ENCODE measurements around the gene IL17RA. TPM values are rescaled to one million over a fixed set of nuclear protein-coding genes. Genes with fewer than 3 reads are reported as not detected.

The IL17RA gene
- total and polyA plus RNA-seq, 4 donors = 9.0 to 45.1 (median 22.6) TPM

DNA sequence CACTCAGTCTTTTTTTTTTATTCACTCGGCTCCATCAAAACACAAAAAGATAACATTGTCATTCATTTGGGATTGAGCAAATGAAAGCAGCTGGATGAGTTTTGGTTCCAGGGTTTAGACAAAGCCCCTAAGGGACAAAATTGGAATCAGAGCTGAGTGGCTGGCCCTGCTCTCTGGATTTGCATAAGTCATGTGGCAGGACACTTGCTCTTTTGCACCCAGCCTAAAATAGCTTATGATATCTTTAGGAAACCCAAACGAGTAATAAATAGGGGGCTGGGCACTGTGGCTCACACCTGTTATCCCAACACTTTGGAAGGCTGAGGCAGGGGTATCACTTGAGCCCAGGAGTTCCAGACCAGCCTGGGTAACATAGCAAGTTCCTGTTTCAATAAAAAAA lies 47.3 kb downstream of the IL17RA start:
- H3K36me3 ChIP-seq (ENCODE audit: control insufficient read depth in 4 of 4, insufficient read depth in 4 of 4, low read length in 4 of 4) = peaks cover 0 to 13% (median 0%) of the 10 kb centered on the region in 4 donors
- TF ChIP-seq CTCF (IDR thresholded peaks at IDR 0.05; ENCODE audit: control extremely low read depth, extremely low read depth) = no peak
- WGBS, 2 donors = 49 to 57% methylated on average over 2 of the region's 2 CpGs
- H3K27me3 ChIP-seq (ENCODE audit: control insufficient read depth in 3 of 3, insufficient read depth in 3 of 3, low read length in 2 of 3) = no peaks in the 10 kb centered on the region
- H3K9ac ChIP-seq (ENCODE audit: insufficient read depth in 1 of 2, low read length in 2 of 2) = no peak overlapping the region
- ATAC-seq (ENCODE audit: insufficient read depth, low FRiP score) (no peak), DNase-seq (no peak)
- no peak overlapping the region for H3K4me3 ChIP-seq
- H3K4me1 ChIP-seq (ENCODE audit: control insufficient read depth in 5 of 5, insufficient read depth in 5 of 5, low read length in 5 of 5) = no peaks in the 10 kb centered on the region
- H3K27ac ChIP-seq (ENCODE audit: low read depth in 1 of 2, low read length in 1 of 2) = no peak overlapping the region
- no peaks in the 10 kb centered on the region for H3K9me3 ChIP-seq (ENCODE audit: control insufficient read depth in 4 of 4, insufficient read depth in 3 of 4, low read length in 3 of 4)

GRCh38 chr22:17133137-17133536 lies 48.3 kb downstream of the IL17RA start:
- no peaks in the 10 kb centered on the region for H3K4me1 ChIP-seq (ENCODE audit: control insufficient read depth in 5 of 5, insufficient read depth in 5 of 5, low read length in 5 of 5)
- H3K36me3 ChIP-seq (ENCODE audit: control insufficient read depth in 4 of 4, insufficient read depth in 4 of 4, low read length in 4 of 4) = peaks cover 0 to 20% (median 5%) of the 10 kb centered on the region in 4 donors
- TF ChIP-seq CTCF (IDR thresholded peaks at IDR 0.05; ENCODE audit: control extremely low read depth, extremely low read depth) = no peak
- WGBS, 2 donors = 93 to 94% methylated on average over 7 of the region's 7 CpGs
- H3K4me3 ChIP-seq = no peak overlapping the region
- no peaks in the 10 kb centered on the region for H3K27me3 ChIP-seq (ENCODE audit: control insufficient read depth in 3 of 3, insufficient read depth in 3 of 3, low read length in 2 of 3)
- H3K9me3 ChIP-seq (ENCODE audit: control insufficient read depth in 4 of 4, insufficient read depth in 3 of 4, low read length in 3 of 4) = no peaks in the 10 kb centered on the region
- H3K27ac ChIP-seq (ENCODE audit: low read depth in 1 of 2, low read length in 1 of 2) = no peak overlapping the region
- no peak overlapping the region for H3K9ac ChIP-seq (ENCODE audit: insufficient read depth in 1 of 2, low read length in 2 of 2)
- ATAC-seq (ENCODE audit: insufficient read depth, low FRiP score) = no peak
- DNase-seq = no peak

- Histone ChIP-seq H3K27me3 (ENCODE audit: control insufficient read depth in 3 of 3, insufficient read depth in 3 of 3, low read length in 2 of 3) (no peaks in the 10 kb centered on the region), H3K27ac (ENCODE audit: low read depth in 1 of 2, low read length in 1 of 2) (no peak overlapping the region), H3K4me3 (no peak overlapping the region), H3K9me3 (ENCODE audit: control insufficient read depth in 4 of 4, insufficient read depth in 3 of 4, low read length in 3 of 4) (no peaks in the 10 kb centered on the region), H3K4me1 (ENCODE audit: control insufficient read depth in 5 of 5, insufficient read depth in 5 of 5, low read length in 5 of 5) (no peaks in the 10 kb centered on the region), H3K36me3 (ENCODE audit: control insufficient read depth in 4 of 4, insufficient read depth in 4 of 4, low read length in 4 of 4) (peaks cover 5 to 30% (median 6%) of the 10 kb centered on the region in 4 donors), H3K9ac (ENCODE audit: insufficient read depth in 1 of 2, low read length in 2 of 2) (no peak overlapping the region)
- 82 to 95% methylated on average over 15 of the region's 15 CpGs for WGBS, 2 donors
- TF ChIP-seq CTCF (IDR thresholded peaks at IDR 0.05; ENCODE audit: control extremely low read depth, extremely low read depth) = no peak
- DNase-seq (no peak), ATAC-seq (ENCODE audit: insufficient read depth, low FRiP score) (no peak)
Measured at GRCh38 chr22:17135153-17135760, 50.5 kb downstream of the IL17RA start.

DNA sequence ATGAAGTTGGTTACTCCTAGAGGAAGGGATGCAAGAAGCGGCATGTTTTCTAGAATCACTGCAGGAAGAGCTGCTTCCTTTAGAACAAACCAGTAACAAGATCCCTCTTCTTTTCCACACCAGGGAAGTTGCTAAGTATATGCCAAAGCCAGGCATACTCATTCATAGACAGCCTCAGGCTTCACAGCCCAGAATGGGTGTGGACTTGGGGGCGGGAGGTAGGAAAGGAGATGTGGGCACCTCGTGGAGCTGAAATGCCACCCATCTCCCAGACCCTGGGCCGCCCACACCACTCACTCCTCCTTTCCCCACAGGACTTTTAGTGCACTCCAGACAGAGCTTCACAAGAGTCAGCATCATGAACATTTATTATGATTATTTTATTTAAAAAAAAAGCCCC lies 52.4 kb downstream of the IL17RA start:
- Histone ChIP-seq H3K4me3 (no peak overlapping the region), H3K27ac (ENCODE audit: low read depth in 1 of 2, low read length in 1 of 2) (no peak overlapping the region), H3K36me3 (ENCODE audit: control insufficient read depth in 4 of 4, insufficient read depth in 4 of 4, low read length in 4 of 4) (peaks cover 5 to 44% (median 7%) of the 10 kb centered on the region in 4 donors), H3K9me3 (ENCODE audit: control insufficient read depth in 4 of 4, insufficient read depth in 3 of 4, low read length in 3 of 4) (no peaks in the 10 kb centered on the region), H3K4me1 (ENCODE audit: control insufficient read depth in 5 of 5, insufficient read depth in 5 of 5, low read length in 5 of 5) (peaks cover 0 to 11% (median 0%) of the 10 kb centered on the region in 5 donors), H3K9ac (ENCODE audit: insufficient read depth in 1 of 2, low read length in 2 of 2) (no peak overlapping the region), H3K27me3 (ENCODE audit: control insufficient read depth in 3 of 3, insufficient read depth in 3 of 3, low read length in 2 of 3) (no peaks in the 10 kb centered on the region)
- no peak for TF ChIP-seq CTCF (IDR thresholded peaks at IDR 0.05; ENCODE audit: control extremely low read depth, extremely low read depth)
- no peak for DNase-seq
- WGBS, 2 donors = 78 to 81% methylated on average over 4 of the region's 4 CpGs
- ATAC-seq (ENCODE audit: insufficient read depth, low FRiP score) = no peak

Measured in lung (tissue), 12 donors.